Frontal cortex (tissue), 4 donors: ENCODE data around the gene NAXD. TPM values are rescaled to one million over a fixed set of nuclear protein-coding genes. Genes with fewer than 3 reads are reported as not detected.
"Not testable (repeated sequence)": the region's sequence is repeated elsewhere in the genome, so short reads cannot be mapped to it uniquely, and the experiment has no call there.

ENCODE experiments used
- DNase-seq, 2 donors: peaks; one replicate each; pipeline ENCODE4 v3.0.0; 2012; ENCODE audit warnings: low spot score in 2 of 2
- FAIRE-seq: peaks from 2 replicates; lab custom pipeline; 2012; peaks lifted over from hg19 to GRCh38; lab: Jason Lieb, UNC
- total RNA-seq: library from RNA; depleted of rRNA; stranded (reverse); fragments of >200 nt; gene quantifications from one replicate; pipeline ENCODE4 v1.2.3, GENCODE V29; 2014
- donor health status: control.
- donor health status: control.
- donor health status: control.

NAXD gene
- total RNA-seq, 1 donor from 2014 or later: 25.3 TPM

DNA sequence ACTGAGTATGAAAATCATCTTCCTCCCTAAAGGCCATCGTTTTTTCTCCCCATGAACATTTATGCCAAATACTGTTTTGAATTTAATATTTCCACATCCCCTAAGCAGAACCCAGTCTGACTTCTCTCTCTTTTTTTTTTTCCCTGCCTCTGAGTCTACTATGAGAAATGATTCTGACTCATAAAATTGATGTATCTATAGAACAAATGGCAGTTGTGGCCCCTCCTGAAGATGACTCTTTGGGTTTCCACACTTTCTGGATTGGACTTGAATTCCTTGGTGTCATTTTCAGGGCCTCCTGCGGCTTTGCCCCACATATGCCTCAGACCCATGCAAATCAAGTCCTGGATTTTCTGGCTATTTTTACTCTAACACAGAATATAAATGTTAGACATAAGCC is 22.7 kb upstream of the NAXD start:
- FAIRE-seq (no peak), DNase-seq (no peak)

GRCh38 chr13:110593430-110594130 is 21.8 kb upstream of the NAXD start:
- FAIRE-seq (peak; percentile 83), DNase-seq (peak; percentile 47 to 62)

- FAIRE-seq (no peak), DNase-seq (no peak)
These were observed 18.2 kb upstream of the NAXD start for GRCh38 chr13:110597041-110597689.

DNA sequence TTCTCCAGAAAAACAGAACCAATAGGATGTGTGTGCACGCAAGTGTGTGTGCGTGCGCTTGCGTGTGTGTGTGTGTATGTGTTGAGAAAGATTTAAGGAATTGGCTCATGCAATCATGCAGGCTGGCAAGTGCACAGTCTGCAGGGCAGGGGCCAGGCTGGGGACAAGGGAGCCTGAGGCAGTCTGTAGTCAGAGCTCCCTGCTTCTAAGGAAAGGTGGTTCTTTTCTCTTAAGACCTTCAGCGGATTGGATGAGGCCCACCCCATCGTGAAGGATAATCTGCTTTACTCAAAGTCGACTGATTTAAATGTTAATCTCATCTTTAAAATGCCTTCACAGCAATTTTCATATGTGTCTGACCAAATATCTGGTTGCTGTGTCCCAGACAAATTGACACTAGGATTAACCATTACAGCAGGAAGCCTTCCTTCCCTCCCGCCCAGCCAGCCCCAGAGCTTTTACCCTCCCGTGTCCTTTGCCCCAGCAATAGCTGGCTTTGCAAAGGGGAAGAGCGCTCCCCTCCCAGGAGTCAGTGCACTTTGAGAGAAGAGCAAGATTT is 15.0 kb upstream of the NAXD start:
- DNase-seq (no peak), FAIRE-seq (no peak)

DNA sequence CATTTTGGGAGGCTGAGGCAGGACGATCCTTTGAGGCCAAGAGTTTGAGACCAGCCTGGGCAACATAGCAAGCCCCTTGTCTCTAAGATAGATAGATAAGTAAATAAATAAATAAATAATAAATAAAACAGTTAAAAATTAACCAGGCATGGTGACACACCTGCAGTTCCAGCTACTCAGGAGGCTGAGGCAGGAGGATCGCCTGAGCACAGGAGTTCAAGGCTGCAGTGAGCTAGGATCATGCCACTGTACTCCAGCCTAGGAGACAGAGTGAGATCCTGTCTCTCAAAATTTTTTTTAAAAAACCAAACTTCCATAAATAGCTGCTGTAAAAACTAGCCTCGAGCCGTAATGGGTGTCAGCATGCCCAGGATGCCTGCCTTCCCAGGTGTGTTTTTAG is 14.4 kb upstream of the NAXD start:
- DNase-seq: no peak
- no peak for FAIRE-seq

DNA sequence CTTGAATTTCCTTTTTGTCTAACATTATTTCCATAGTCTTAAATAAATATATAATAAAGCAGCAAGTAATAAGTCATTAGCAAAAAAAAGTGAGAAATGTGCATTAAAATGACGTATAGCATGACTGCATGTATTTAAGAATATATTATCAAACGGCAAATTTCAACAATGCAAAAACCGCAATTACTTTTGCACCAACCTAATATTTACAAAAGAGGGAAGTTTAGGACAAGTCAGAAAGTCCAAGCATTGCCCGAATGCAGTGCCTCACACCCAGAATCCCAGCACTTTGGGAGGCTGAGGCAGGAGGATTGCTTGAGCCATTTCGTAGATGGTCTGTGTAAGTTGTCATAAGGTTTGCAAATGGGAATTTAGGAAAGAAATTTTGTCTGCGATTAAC is 10.2 kb upstream of the NAXD start:
- no peak for FAIRE-seq
- no peak for DNase-seq

- not testable (repeated sequence) for DNase-seq, FAIRE-seq
These were observed 9.1 kb upstream of the NAXD start for GRCh38 chr13:110606281-110606680.

DNA sequence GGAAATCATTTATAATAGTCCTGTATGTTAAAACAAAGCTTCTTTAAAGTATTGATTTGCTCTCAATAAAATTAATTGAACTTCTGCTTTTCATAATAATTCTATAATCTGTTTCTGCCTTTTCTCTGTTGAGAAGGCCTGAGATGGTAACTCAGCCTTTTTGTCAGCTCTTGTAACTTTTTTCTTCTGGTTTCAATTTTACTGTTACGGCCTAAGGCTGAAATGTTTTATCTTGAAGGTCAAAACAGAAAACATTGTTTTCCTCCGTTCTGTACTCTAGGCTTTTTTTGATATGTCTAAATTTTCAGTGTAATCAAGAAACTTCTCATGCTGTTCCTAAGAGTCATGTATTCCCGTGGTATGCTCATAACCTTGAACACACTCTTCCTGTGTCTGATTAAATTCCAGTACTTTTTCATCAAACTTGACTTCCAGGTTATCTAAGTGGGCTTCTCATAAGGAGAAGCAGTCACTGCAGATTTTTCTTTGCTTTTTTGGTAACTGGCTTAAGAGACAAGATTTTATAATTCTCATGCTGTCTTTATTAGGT is 7.6 kb upstream of the NAXD start:
- no peak for FAIRE-seq
- DNase-seq: no peak

DNA sequence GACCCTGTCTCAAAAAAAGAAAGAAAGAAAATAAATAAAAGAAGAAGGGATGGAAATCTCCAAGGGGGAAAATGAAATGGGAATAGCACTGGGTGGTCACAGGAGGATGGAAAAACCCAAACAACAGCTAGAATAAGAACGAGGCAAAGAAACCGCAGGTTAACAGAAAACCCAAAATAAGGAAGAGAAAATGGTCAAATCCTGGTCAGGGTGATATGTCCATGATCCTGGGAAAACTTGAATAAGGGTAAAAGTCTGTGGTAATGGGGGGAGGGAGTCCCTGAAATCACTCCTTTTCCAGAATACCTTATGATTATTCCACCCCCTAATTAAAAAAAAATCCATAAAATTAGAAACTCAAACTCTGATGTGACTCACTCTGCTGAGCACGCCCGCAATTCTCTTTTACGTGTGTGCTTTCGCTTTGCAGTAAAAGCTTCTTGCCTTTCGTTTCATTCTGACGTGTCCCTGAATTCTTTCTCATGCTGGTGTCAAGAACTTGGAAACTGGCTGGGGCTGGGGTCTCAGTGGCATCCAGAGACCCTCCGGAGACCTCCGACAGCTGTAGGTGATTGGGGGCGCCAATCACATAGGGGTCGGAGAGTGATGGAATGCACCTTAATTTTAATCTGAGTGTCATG is 4.3 kb upstream of the NAXD start:
- DNase-seq: no peak
- no peak for FAIRE-seq

DNA sequence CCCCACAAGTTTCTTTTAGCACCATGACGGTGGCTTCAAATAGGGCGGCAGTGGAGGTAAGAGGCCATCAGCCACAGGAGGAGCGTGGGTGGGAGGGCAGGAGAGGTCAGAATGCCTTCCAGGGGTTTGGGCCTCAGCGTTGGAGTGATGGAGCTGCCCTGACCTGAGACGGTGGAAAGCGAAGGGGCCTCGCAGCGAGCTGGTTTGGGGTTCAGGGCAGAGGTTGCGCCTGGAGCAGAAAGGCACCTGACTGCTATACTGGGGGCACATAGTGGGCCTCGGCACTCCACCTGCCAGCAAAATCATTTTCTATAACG is 382 bp upstream of the NAXD start:
- FAIRE-seq (no peak), DNase-seq (no peak)

DNA sequence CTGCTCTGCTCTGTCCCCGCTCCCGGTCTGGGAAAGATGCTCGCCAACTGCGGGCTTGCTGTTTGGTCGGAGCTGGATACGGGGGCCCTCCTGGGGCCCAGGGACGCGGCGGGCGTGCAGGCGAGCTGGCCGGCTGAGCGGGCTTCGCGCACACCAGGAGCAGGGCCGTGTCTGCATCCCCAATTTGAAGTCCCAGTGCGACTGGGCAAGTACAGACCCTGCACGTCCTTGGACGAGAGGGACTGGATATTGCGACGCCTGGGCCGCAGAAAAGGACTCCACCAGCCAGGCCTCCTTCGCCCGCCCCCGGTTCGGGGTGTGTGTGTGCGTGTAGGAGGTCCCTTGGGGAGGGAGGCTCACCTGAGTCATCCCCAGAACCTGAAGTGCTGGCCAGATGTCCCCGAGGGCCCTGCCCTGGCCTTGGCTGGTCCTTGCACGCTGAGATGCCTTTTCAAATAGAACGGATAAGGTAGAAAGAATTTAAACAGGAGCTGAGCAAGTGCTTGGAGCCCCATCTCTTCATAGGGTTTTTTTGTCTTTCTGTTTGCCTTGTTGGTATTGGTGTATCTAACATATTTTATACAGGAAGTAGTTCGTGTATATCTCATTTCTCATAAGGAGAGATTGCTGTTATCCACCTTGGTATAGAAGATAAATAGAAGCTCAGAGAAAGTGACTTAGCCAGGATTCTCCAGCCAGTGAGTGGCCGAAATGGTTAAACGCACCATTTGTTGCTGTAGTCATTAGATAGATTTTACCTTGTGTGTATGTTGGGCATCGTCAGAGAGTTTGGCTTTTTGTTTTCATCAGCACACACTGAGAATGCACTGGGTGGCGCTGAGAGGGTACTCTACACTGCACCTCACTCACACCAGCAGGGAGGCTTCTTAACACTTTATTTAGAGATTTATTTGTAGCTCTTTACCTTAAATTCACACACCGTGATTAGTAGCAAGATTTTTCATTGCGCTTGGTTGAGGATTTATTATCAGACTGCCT is 1.1 kb downstream of the NAXD start:
- FAIRE-seq (no peak), DNase-seq (peak in 1 of 2 donors; percentile 58)

DNA sequence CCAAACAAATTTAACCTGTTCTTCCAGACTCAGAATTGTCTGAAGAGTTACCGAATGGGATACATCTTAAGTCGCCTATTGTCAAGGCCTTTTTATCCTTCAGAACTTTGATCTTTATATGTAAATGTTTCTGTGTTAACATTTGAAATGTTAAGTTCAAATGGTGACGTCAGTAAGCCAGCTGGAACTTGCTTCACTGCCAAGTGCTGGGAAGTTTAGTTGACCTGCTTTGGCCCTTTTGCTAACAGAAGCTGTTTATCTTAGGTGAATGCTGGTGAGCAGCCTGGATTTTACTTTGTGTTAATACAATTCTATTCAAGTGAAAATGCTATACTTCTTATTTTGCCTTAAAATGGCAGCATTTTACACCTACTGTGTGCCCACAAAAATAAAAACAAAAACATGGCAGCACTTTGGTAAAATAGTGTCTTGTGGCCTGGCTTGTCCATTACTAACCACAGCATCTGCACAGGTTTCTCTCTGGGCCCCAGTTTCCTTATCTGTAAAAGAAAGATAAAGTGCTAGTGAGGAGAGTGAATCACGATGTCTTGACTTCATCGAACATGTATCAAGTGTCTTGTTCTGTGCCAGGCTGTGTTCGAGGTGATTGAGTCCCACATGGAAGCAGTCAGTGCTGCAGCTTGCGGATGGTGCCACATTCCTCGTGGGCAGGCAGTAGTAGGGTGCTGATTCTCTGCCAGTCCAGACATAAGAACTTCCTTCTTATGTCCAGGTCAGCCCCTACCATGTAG is 2.2 kb downstream of the NAXD start:
- DNase-seq (no peak), FAIRE-seq (no peak)

DNA sequence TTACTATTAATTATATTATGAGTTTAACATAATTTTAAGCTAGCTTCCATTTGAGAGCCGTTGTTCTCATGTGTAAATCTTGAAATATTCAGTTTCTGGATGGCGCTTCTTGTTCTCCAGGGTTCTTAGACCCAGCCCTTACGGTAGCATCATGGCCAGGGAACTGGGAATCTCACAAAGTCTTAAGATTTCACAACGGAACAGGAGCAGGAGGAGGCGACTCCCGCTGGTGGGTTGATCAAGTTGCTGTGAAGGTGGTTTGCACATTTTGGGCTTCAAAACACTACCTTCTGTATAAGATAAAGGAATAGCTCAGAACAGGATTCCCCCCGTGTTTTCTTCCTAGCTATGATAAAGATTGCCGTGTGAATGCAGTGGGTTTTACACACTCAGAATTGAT is 2.8 kb downstream of the NAXD start:
- FAIRE-seq (no peak), DNase-seq (no peak)

DNA sequence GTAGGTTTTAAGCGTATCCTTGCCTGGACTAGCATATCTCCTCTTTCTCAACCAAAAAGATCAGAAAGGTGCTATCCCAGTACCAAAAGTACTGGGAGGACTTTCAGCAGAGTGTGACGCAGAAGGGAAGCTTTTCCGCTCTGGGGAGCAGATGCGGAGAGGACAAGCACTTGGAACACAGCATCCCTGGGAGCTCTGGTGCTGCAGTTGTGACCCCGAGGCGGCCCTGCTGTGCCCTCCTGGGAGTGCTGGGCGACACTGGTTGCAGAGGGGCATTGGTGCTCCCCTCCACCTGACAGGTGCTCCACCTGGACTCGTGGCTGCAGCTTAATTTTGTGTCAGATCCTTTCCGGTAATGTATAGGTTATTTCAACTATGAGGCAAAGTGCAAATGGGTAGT is 3.4 kb downstream of the NAXD start:
- no peak for FAIRE-seq
- no peak for DNase-seq

GRCh38 chr13:110620596-110620995 is 5.3 kb downstream of the NAXD start:
- no peak for DNase-seq
- FAIRE-seq: no peak

DNA sequence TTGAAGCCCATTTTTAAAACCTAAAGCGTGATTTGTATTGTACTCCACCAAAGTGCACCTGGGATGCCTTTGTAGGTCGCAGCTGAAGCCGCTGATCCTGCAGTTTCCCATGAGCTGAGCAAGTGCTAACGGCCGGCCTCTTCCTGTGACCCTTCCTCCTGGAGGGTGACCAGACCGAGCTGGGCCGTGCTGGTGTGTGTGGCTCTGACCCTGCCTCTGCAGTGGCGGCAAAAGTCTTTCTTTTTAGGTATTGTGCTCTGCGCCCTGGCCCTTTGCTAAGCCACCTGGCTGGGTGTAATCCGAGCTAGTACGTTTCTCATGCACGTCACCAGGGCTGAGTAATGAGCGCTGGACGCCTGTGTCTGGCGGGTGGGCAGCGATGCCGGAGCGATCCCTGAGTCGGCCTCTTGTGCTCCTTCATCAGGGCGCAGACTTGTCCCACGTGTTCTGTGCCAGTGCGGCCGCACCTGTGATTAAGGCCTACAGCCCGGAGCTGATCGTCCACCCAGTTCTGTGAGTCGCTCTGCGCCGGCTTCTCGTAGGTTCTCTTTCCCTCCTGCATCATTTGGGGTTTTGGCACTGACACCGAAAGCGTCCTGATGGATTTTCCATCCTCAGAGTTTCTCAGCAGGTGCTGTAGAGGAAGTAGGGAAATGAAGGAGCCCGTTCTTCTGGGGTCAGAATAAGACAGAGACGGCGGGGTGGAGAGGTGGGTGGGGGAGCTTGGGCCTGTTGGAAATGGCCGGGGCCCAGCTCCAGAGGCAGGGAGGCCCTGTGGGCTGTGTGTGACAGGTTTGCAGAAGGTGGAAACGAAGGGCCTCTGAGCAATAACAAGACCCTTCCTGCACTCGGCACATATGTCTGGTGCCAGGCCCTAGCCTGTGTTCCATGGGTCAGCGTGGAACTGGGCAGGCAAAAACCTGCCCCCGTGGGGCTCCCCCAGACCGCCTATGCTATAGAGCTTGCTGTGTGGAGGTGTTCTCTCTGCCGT is 9.7 kb downstream of the NAXD start:
- FAIRE-seq (no peak), DNase-seq (no peak)

- DNase-seq (no peak), FAIRE-seq (no peak)
These were observed 10.5 kb downstream of the NAXD start for GRCh38 chr13:110625771-110626321.

DNA sequence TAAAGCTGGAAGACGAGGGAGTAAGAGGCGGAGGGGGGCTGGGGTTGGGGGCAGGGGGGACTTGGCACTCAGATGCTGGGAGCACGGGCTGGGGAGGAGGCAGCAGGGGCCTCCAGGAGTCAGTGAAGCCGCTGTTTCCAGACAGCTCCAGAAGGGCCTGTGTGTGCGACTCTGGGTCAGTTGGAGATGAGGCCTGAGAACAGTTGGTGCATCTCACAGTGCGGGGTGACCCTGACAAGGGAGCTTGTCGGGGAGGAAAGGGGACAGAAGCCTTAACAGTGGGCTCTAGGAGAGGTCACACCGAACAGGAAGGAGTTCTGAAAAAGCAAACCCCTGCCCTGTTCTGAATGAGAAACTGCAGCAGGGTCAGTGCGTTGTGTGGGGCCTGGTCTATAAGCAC is 11.2 kb downstream of the NAXD start:
- DNase-seq (no peak), FAIRE-seq (no peak)
